Neutrophil (primary cell): ENCODE measurements around the gene SPATA22.
"Not testable (repeated sequence)": the region's sequence is repeated elsewhere in the genome, so short reads cannot be mapped to it uniquely, and the experiment has no call there.

Source experiments
- H3K27ac ChIP-seq: fragments of 200-600 bp; sonication (generic); 2 replicates; pipeline ENCODE4 v1.5.1; 2016; ENCODE audit warnings: mild to moderate bottlenecking, moderate library complexity
- H3K27me3 ChIP-seq: fragments of 200-600 bp; sonication (generic); 2 replicates; pipeline ENCODE4 v1.6.0; 2016; ENCODE audit warnings: mild to moderate bottlenecking
- H3K36me3 ChIP-seq: fragments of 200-600 bp; sonication (generic); 2 replicates; pipeline ENCODE4 v1.5.1; 2017
- H3K4me1 ChIP-seq, 2 experiments: fragments of 200-600 bp in 1 of 2; sonication (generic) in 1 of 2; 1 replicate in 1 of 2; 2 replicates in 1 of 2; pipeline versions ENCODE4 v1.5.1 to v1.6.1; 2013 to 2016; ENCODE audit warnings: low read depth in 1 of 2, low read length in 1 of 2, mild to moderate bottlenecking in 1 of 2, moderate library complexity in 1 of 2; ENCODE audit not compliant: control insufficient read depth in 1 of 2, insufficient read depth in 1 of 2
- H3K4me3 ChIP-seq, 2 experiments: fragments of 200-600 bp in 1 of 2; sonication (generic) in 1 of 2; 1 replicate in 1 of 2; 2 replicates in 1 of 2; pipeline ENCODE4 v1.5.1; 2013 to 2016; ENCODE audit warnings: low read depth in 1 of 2, low read length in 1 of 2, mild to moderate bottlenecking in 1 of 2, moderate library complexity in 1 of 2
- H3K9me3 ChIP-seq: fragments of 200-600 bp; sonication (generic); 2 replicates; pipeline ENCODE4 v1.5.1; 2016
- TF ChIP-seq, protein P1 (sequence below): fragments of 200-600 bp; sonication (generic); IDR thresholded peaks from 2 replicates; pipeline ENCODE4 v1.5.1; 2016; ENCODE audit warnings: antibody characterized with exemption

Gene SPATA22, protein sequence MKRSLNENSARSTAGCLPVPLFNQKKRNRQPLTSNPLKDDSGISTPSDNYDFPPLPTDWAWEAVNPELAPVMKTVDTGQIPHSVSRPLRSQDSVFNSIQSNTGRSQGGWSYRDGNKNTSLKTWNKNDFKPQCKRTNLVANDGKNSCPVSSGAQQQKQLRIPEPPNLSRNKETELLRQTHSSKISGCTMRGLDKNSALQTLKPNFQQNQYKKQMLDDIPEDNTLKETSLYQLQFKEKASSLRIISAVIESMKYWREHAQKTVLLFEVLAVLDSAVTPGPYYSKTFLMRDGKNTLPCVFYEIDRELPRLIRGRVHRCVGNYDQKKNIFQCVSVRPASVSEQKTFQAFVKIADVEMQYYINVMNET

DNA sequence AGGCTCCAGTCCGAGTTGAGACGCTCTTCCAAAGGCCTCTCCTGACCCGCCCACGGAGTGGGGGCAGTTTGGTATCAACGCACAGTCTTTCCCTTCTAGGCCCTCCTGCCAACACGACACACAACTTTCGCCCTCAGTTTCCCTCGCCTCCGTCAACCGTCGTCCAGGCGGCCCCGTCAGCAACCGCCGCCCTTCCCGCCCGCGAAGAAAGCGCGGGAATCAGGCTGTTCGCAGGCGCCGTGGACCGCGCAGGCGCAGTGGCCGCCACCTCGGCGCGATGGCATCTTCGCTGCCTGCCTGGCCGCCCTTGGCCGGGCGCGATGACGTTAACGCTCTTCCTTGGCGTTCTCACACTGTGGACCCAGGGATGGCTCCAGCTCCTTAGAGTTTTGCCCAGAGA lies at the start of gene SPATA22:
TSS of gene SPATA22 (minus strand) at position 221 of the 400 bp plus-strand sequence. CDS start 2,494 bp downstream, outside the sequence.
- TF ChIP-seq, protein P1, sequence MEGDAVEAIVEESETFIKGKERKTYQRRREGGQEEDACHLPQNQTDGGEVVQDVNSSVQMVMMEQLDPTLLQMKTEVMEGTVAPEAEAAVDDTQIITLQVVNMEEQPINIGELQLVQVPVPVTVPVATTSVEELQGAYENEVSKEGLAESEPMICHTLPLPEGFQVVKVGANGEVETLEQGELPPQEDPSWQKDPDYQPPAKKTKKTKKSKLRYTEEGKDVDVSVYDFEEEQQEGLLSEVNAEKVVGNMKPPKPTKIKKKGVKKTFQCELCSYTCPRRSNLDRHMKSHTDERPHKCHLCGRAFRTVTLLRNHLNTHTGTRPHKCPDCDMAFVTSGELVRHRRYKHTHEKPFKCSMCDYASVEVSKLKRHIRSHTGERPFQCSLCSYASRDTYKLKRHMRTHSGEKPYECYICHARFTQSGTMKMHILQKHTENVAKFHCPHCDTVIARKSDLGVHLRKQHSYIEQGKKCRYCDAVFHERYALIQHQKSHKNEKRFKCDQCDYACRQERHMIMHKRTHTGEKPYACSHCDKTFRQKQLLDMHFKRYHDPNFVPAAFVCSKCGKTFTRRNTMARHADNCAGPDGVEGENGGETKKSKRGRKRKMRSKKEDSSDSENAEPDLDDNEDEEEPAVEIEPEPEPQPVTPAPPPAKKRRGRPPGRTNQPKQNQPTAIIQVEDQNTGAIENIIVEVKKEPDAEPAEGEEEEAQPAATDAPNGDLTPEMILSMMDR = no peak
- H3K4me1 ChIP-seq = no peaks in the 10 kb centered on the region

DNA sequence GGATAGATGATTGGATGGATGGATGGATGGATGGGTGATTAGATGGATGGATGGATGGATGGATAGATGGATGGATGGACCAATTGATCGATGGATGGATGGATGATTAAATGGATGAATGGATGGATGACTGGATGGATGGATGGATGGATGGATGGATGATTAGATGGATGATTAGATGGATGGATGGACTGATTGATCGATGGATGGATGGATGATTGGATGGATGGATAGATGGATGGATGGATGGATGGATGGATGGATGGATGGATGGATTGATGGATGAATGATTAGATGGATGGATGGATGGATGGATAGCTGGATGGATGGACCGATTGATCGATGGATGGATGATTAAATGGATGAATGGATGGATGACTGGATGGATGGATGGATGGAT lies 47.9 kb upstream of the SPATA22 start:
- not testable (repeated sequence) for H3K4me3 ChIP-seq, H3K36me3 ChIP-seq, H3K4me1 ChIP-seq, H3K9me3 ChIP-seq, H3K27ac ChIP-seq, H3K27me3 ChIP-seq

More for the DNA sequence above, at the start of gene SPATA22:
- no peaks in the 10 kb centered on the region for H3K27me3 ChIP-seq
- H3K27ac ChIP-seq = no peak within 1 kb of the TSS
- no peak within 1 kb of the TSS for H3K4me3 ChIP-seq
- no peaks in the 10 kb centered on the region for H3K9me3 ChIP-seq
- H3K36me3 ChIP-seq = no peaks in the 10 kb centered on the region

DNA sequence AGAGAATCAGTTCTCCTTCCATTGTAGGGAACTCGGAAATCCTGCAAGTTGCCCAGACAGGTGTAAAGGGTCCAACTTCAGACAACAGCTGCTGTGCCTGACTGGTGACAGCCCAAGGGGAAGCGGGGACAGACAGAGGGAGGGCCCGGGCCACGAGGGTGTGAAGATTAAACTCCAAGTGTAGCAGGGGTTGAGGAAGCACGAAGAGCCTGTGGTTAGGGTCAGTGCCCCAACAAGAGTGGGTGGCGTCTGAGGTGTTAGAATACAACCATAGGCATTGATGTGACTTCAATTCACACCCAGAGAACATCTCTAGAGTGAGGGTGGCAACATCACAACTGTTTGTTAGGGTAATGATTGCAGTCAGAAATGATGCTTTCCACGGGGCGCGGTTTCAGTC lies 43.3 kb upstream of the SPATA22 start:
- Histone ChIP-seq H3K4me3 (no peak overlapping the region), H3K27ac (no peak overlapping the region), H3K27me3 (no peaks in the 10 kb centered on the region), H3K36me3 (no peaks in the 10 kb centered on the region), H3K4me1 (no peaks in the 10 kb centered on the region), H3K9me3 (no peaks in the 10 kb centered on the region)
- TF ChIP-seq, protein P1 = no peak

DNA sequence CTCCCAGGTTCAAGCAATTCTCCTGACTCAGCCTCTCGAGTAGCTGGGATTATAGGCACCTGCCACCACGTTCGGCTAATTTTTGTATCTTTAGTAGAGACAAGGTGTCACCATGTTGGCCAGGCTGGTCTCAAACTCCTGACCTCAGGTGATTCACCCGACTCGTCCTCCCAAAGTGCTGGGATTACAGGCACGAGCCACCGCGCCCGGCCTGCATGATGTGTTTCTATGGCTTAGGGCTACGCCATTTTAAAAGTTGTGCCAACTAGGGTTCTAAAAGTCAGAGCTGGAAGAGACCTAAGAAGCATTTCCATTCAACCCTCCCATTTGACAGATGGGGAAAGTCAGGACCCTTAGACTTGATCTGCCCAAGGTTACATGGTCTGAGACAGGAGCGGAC lies 42.5 kb upstream of the SPATA22 start:
- H3K4me3 ChIP-seq, H3K27me3 ChIP-seq, H3K4me1 ChIP-seq, H3K9me3 ChIP-seq, H3K36me3 ChIP-seq, H3K27ac ChIP-seq: not testable (repeated sequence)

DNA sequence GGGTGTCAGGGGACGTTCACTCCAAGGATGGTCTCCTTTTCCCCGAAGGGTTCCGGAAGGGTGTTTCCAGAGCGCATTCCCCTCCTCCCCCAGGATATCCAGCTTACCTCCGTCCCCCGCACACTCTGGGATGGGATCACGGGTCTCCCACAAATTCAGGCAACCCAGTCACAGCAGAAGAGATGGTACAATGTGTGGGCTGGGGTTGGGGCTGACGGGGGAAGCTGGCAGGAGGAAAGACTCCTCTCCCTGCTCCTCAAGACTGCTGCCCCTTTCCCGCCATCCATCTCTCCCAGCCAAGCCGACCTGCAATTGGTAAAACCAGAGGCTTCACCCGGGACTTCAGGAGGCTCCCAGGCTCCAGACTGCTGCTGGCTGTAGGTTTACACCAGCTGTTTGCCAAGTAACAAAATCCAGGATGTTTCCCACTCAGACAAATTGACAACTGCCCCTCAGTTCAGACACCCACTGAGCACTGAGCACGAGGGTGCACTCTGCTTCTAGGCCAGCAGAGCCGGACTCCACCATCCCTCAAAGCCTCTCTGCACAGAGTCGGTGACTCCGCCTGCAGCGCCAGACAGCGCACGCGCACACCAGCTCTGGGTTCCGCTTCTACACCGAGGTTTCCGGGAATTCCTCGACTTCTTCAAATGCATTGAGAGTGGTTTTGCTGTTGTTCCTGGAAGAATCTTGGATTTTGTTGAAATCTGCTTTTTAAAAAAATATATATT lies 41.9 kb upstream of the SPATA22 start:
- Histone ChIP-seq H3K9me3 (no peaks in the 10 kb centered on the region), H3K4me3 (no peak overlapping the region), H3K27ac (no peak overlapping the region), H3K27me3 (no peaks in the 10 kb centered on the region), H3K4me1 (no peaks in the 10 kb centered on the region), H3K36me3 (no peaks in the 10 kb centered on the region)
- TF ChIP-seq, protein P1 = no peak

DNA sequence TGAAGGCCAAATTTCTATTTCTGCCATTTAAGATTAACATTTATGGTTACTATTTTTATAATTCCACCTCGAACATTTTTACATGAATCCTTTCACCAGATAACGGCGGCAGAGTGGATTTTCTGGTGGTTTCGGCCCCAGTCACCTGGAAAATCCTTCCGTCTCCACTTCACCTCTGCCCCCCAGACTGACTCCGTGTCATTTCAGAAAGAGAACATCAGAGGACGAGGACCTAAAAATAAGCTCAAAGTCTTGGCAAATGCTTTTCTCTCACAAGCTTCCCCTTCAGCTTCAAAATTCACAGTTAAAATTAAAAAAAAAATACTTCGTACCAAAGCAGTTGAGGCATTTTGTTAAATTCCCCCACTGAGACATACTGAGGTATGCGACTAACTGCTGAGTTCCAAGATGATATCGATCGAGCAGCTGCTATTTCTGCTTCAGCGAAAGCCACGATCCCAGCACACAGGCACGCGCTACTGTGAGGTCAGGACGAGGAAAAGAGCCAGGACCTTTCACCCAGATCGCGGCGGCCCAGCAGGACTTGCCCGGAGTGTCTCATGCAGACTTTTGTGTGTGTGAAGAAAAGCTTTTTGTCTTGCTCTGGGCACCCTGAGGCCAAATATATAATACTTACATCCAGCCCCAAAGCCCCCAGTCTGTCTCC lies 41.0 kb upstream of the SPATA22 start:
- Histone ChIP-seq H3K36me3 (no peaks in the 10 kb centered on the region), H3K4me1 (no peaks in the 10 kb centered on the region), H3K4me3 (no peak overlapping the region), H3K9me3 (no peaks in the 10 kb centered on the region), H3K27ac (no peak overlapping the region), H3K27me3 (no peaks in the 10 kb centered on the region)
- TF ChIP-seq, protein P1 = no peak
